GM19455 (cell line): ENCODE results near the gene HOXC6.

Experiments
- ATAC-seq: cut with Tn5 transposase; IDR thresholded peaks from one replicate; pipeline ENCODE4 v1.9.1; 2021; ENCODE audit not compliant: unreplicated experiment

Gene HOXC6

GRCh38 chr12:53989227-53990113 is 38.8 kb upstream of the HOXC6 start:
- no peak for ATAC-seq

GRCh38 chr12:53990311-53991076 is 37.7 kb upstream of the HOXC6 start:
- no peak for ATAC-seq

- ATAC-seq = no peak
These were observed 37.2 kb upstream of the HOXC6 start for GRCh38 chr12:53991077-53991460.

GRCh38 chr12:53992377-53992889 is 35.8 kb upstream of the HOXC6 start:
- ATAC-seq = no peak

- ATAC-seq = no peak
These were observed 34.9 kb upstream of the HOXC6 start for GRCh38 chr12:53993162-53994008.

- no peak for ATAC-seq
These were observed 34.3 kb upstream of the HOXC6 start for GRCh38 chr12:53994009-53994263.

- no peak for ATAC-seq
These were observed 33.8 kb upstream of the HOXC6 start for GRCh38 chr12:53994264-53995001.

GRCh38 chr12:53995002-53995377 is 33.2 kb upstream of the HOXC6 start:
- no peak for ATAC-seq

- ATAC-seq = no peak
These were observed 32.6 kb upstream of the HOXC6 start for GRCh38 chr12:53995378-53996239.

GRCh38 chr12:53996240-53997203 is 31.7 kb upstream of the HOXC6 start:
- no peak for ATAC-seq

GRCh38 chr12:53997204-53998109 is 30.8 kb upstream of the HOXC6 start:
- no peak for ATAC-seq

GRCh38 chr12:53998110-53998899 is 29.9 kb upstream of the HOXC6 start:
- ATAC-seq = no peak

- no peak for ATAC-seq
These were observed 29.4 kb upstream of the HOXC6 start for GRCh38 chr12:53998900-53999236.

- ATAC-seq = no peak
These were observed 28.6 kb upstream of the HOXC6 start for GRCh38 chr12:53999559-54000115.

- ATAC-seq = no peak
These were observed 27.8 kb upstream of the HOXC6 start, which contains the start of gene HOXC9 for GRCh38 chr12:54000116-54001114. Gene HOXC9, plus strand, starts transcription at chr12:54000161. Its CDS starts 28 bp downstream, at chr12:54000189.
